ENCODE results near the gene TSPAN5.

Gene TSPAN5

DNA sequence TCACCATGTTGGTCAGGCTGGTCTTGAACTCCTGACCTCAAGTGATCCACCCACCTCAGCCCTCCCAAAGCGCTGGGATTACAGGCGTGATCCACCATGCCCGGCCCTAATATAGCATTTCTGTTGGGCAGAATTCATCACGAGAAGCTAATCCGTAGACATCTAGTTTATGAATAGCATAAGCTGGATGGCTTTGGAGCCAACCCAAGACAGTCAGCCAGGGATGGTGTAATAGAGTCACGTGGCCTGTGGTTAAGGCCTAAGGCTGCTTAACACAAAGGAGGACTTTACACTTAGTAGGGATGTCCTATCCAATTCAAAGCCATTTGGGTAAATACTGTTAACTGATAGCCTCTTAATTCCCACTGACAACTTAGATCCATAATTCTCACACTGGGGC, 223.6 kb downstream of the TSPAN5 start:
- no peak for DNase-seq

- DNase-seq, result no peak
Measured at GRCh38 chr4:98433691-98434090, 224.7 kb downstream of the TSPAN5 start.

DNA sequence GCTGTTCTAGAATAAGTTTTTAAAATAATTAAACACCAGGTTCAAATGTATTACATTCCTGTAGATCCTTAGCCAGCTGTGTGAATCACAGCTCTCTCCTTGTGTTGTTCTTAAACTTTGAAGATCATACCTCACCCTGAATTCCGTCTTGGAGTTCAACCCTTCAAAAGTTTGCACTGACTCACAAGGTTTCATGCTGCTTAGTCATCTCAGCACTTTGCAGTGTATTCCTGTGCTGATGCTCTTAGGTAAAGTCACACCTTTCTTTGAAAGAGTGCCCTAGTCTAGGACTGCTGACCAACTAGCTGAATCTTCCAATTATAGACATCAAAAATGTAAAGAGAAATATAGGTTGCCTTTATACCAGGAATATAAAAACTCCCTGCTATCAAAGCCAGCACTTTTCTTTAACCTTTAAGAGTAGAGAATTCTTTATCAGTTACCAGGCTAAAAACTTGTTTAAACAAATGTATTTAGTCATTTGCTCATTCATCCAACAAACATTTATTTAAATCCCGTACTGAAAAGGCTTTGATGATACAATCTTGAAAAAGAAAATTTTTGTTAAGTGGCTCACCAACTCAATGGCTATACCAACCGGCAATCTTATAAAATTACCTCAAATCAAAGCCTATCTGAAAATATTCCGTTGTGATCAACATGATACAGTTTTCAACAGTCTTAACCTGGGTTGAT, 227.6 kb downstream of the TSPAN5 start:
- no peak for DNase-seq

GRCh38 chr4:98423009-98423408, 235.4 kb downstream of the TSPAN5 start:
- DNase-seq, result no peak

DNA sequence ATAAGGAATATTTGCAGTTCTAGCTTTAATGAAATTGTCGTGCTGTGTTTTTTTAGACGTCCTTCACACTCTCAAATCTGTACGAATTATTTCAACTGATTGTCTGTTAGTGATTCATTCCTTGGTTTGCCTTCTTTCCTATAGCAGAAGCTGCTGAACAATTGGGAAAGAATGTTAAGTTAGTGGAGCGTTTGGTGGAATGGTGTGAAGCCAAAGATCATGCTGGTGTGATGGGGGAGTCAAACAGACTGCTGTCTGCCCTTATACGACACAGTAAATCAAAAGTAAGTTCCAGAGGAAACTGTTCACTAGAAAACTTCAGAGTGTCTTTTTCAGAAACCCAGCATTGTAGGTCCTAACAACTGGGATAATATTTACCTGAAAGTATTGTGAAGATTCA, 237.3 kb downstream of the TSPAN5 start:
- no peak for DNase-seq
